ENCODE measurements around the gene EML4.
"Not testable (repeated sequence)": the region's sequence is repeated elsewhere in the genome, so short reads cannot be mapped to it uniquely, and the experiment has no call there.

The EML4 gene

DNA sequence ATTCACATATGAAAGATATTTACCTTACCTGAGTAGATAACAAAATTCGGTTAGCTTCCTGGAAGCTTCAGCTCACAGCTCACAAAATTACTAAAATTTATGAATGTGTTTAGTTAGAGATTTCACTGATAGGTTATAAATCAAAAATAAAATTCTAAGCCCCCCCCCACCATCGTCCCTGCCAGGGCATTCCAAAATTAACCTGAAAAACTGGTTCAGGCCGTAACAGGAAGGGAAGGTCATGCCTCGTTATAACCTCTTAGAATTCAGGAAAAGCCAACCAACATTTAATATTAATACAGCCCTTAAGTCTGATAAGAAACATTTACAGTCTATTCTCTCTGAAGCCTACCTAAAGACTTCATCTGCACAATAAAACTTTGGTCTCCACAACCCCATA, 143.0 kb downstream of the EML4 start:
- no peak for DNase-seq

- DNase-seq, result no peak
These were observed 145.8 kb downstream of the EML4 start for GRCh38 chr2:42314892-42315468.

GRCh38 chr2:42315844-42316470, 146.8 kb downstream of the EML4 start:
- DNase-seq, result no peak

DNA sequence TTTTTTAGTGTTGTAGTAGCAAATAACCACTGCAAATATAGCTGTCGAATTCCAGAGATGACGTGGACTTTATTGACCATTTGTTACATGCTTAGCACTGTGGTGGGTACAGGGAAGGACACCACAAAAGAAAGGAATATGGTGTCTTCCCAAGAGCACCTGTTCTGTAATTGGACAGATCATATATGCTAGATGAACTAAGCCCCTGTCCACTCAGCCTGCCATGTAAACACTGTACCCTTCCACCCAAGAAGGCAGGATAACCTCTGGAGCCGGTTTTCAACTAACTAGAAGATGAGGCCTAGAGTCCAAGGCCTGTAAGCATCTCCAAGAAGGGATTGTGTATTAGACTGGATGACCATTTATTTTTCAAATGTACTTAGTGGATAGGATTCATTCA, 147.8 kb downstream of the EML4 start:
- no peak for DNase-seq

DNA sequence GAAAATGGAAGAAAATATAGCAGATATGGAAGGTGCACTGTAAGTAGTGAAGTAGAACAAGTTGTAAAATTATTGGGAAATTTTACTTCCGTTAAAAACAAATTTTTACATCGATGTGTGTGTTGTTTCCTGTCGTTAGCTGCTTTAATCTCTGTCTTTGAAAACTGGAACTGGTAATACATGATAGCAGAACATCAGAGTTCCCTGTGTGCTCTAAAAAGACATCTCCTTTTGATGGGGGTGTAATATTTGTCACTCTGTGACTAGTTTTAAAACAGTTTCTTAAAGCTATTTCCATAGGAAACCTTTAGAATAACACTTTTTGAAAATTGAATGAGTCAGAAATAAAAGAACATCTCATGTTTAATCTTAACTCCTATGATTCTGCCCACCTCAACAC, 148.3 kb downstream of the EML4 start:
- DNase-seq, result no peak

DNA sequence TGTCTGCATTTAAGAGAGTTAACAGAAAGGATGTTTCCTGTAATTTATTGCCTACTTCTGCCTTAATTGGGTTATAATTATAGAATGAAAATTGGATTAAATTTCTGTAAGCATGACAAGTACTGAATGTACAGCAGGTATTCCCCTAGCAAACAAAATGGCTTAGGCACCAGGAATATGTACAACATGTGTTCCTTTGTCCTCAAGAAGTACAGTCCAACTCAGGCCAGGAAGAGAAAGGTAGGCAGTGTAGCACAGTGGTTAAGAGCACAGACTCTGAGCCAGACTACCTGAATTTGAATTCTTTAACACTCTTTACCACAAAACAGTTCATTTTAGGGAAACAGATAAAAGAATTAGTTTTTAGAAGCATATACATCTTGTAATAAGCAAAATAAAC, 148.8 kb downstream of the EML4 start:
- DNase-seq, result no peak

GRCh38 chr2:42319265-42319664, 150.1 kb downstream of the EML4 start:
- DNase-seq, result no peak

- no peak for DNase-seq
These were observed 152.4 kb downstream of the EML4 start for GRCh38 chr2:42321452-42322064.

GRCh38 chr2:42324244-42324643, 155.1 kb downstream of the EML4 start:
- DNase-seq, result no peak

DNA sequence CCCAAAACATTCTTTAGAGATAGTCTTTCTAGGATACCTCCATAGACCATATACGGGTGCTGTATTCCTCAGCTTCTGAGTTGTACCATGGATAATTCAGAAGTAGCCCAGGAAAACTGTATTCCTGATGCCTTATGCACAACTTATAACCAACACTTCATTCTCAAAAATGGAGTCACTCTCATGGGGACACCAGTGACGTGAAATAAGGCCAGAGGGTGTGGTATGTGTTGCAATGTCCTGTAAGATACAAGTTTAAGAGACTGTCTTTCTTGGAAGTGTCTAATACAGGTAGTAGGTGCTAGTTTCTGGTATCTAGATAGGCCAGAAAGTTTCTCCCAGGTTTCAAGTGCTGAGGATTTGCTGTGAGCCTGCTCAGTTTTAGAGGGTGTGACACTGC, 155.8 kb downstream of the EML4 start:
- DNase-seq, result no peak

GRCh38 chr2:42325609-42326008, 156.5 kb downstream of the EML4 start:
- no peak for DNase-seq

DNA sequence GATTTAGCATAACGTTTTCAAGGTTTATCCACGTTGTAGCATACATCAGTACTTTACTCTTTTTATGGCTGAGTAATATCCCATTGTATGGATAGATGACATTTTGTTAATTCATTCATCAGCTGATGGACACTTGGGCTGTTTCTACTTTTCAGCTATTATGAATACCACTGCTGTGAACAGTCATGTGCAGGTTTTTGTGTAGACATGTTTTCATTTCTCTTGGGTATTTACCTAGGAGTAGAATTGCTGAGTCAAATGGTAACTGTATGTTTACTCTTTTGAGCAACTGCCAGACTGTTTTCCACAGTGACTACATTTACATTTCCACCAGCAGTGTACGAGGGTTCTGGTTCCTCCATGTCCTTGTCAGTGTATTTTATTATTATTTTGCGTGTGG, 158.0 kb downstream of the EML4 start:
- DNase-seq, result peak; percentile 18

DNA sequence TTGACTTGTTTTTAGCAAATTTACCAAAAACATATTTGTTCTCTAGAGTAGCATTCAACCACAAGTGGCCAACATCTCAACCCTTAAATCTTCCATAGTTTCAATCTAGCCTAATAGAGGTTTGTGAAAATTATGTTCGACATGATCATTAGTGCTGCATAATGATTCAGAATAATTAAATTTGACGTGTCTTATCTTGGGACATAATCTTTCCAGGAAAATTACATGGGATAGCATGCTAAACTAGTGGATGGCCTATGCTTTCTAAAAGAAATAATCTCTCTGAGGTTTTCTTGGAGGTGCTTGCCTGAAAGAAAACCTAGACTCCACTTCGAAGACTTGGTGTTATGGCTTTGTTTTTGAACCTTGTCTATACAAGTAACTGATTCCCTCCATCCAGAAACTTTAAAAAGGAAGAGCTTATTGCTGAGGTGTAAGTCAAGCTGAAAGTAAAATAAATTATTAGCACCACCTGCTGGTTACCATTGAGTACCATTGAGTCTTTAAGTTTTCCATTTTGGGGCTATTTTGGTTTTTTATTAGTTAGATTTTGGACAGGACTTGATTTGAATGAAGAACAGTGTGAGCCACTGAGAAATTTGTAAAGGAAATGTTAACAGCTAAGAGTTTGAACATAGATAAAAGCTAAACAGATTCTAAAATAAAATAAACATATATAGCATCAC, 159.1 kb downstream of the EML4 start:
- no peak for DNase-seq

DNA sequence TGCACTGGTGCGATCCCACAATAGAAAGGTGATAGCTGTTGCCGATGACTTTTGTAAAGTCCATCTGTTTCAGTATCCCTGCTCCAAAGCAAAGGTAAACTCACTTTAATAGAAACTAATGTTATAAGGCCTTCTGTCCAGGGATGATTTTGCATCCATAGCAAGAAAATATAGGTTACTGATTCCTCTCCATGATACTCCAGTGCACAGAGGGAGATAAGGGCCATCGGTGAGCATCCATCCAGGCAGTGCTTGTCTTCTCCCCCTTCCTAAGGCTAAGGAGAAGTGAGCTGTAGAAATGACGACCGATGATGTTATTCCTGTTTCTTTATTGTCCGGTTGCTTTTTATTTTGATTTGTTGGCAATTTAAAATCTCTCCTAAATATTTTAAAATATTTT, 159.8 kb downstream of the EML4 start:
- DNase-seq, result no peak

- DNase-seq, result no peak
These were observed 160.6 kb downstream of the EML4 start for GRCh38 chr2:42329736-42330135.

- no peak for DNase-seq
These were observed 162.6 kb downstream of the EML4 start for GRCh38 chr2:42331569-42332284.

DNA sequence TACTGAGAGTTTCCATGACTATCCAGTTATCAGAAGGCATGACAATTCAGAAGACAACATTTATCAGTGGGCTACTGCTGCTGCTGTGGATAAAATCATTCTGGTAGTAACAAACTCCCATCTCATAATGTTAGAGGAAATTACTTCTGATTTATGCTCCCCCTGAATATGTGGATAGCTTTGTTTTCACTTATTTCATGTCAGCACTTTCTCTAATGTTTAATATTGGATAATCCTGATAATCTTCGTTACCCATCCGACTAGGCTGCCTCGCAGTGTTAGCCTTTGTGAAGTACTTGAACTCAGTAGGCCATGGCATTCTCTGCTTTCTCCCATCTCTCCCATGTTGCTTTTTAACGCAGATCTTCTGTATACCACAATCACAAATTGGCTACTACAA, 163.4 kb downstream of the EML4 start:
- DNase-seq, result no peak

- no peak for DNase-seq
These were observed 164.4 kb downstream of the EML4 start for GRCh38 chr2:42333579-42333978.

- DNase-seq, result no peak
These were observed 165.1 kb downstream of the EML4 start for GRCh38 chr2:42334220-42334619.

GRCh38 chr2:42334865-42335264, 165.7 kb downstream of the EML4 start:
- not testable (repeated sequence) for DNase-seq

- DNase-seq, result no peak
These were observed 166.5 kb downstream of the EML4 start for GRCh38 chr2:42335514-42336104.

DNA sequence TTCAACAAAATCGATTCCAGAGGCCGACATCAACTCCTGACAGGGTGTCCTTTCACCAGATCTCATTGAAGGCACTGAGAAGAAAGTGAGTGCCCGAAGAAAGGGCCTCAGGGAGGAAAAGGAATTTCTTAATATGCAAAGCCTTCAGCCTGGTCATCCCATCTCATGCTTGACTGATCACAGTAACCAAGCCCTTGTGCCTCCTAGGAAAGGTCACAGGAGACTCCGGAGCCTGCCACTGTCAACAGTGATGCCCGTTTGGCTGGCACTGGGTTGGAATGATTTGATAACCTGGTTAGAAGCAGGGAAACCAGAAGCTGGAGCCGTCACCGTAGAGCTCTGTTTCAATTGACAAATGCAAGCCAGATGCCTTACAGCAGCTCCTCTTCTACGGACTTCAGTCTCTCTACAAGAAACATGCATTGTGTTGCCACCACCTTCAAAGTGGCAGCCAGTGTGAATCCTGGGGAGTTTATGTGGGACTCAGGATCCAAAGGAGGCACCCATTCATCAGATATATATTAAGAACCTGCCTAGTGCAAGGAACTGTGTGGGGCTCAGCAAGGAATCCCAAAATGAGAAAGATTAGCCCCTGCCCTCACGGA, 167.3 kb downstream of the EML4 start:
- DNase-seq, result no peak

GRCh38 chr2:42337356-42337820, 168.2 kb downstream of the EML4 start:
- no peak for DNase-seq

Measured in NCI-H510A (cell line).